Stimulated activated CD4-positive, alpha-beta T cell treated with anti-CD3 and anti-CD28 coated beads, Interleukin-12 subunit alpha, Interleukin-12 subunit beta, amount 100 ng/mL, for 24 hours (primary cell): ENCODE measurements around the gene PLEKHA1.

Experiments
- DNase-seq, 2 experiments: peaks; one replicate each; pipeline ENCODE4 v3.0.0-alpha.2; 2020; ENCODE audit warnings: low read depth in 2 of 2

The PLEKHA1 gene

DNA sequence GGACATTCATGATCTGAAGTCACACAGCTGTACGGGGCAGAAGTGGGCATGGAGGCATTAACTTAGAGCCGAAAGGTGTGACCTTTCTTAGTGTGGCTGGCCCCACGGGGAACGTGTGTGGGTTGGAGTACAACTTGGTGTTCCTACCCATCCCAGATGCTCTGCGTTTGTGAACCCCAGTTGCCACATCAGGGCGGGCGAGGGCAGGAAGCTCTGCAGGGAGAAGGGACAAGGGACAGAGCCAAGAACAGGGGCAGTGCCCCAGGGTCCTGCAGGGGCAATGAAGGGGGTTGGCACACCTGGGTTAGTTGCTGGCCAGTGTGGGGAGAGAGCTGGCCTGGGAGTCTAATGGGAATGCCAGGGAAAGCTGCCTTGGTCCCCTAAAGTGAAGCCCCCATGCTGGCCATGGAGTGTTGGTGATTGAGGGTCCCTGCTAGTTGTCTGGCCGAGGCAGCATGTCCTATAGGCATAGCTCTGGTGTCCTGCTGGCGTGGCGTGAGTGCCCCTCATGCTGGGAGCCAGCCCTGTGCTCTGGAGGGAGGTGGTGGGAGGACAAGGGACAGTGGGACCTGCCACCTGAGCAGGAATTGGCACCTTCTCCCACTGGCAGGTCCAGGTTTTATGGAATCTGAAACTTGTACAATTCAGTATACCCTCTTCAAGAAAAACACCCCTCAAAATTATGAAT, 105.8 kb downstream of the PLEKHA1 start:
- DNase-seq = no peak

DNA sequence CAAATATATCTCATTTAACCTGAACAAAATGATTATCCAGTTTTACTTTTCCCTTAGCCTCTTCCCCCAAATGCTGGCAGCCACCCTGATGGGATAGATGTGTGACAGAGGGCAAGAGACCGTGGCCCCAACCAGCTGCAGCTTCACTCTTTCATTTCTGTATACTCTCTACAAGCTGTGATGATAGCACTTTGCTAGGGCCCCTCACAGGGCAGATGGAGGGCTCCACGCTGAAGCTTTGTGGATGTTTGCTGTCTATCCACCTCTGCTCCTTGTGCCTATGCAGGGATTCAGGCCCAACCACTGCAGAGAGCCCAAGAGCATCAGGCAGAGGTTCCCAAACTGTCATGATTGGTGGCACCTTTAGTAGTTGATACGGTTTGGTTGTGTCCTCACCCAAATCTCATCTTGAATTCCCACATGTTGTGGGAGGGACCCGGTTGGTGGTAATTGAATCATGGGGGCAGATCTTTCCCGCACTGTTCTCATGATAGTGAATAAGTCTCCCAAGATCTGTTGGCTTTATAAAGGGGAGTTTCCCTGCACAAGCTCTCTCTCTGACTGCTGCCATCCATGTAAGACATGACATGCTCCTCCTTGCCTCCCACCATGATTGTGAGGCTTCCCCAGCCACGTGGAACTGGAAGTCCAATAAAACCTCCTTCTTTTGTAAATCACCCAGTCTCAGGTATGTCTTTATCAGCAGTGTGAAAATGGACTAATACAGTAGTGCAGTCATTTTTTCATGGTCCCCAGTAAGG, 107.0 kb downstream of the PLEKHA1 start:
- no peak for DNase-seq
